T-cell (primary cell): ENCODE measurements around the gene SNTN. TPM values are rescaled to one million over a fixed set of nuclear protein-coding genes. Genes with fewer than 3 reads are reported as not detected.

ENCODE experiments used
- ATAC-seq, 4 experiments: fragments of 200-7000 bp in 3 of 4; fragments of 150-1000 bp in 1 of 4; cut with Tn5 transposase; replicated peaks in 1 of 4; 1 replicate in 3 of 4; 2 replicates in 1 of 4; pipeline ENCODE4 v1.10.0; 2021; ENCODE audit warnings: moderate library complexity in 3 of 4, mild to moderate bottlenecking in 2 of 4, moderate number of reproducible peaks in 1 of 4
- CTCF ChIA-PET, 2 donors: fragments of 300-600 bp; sonication (Branson Sonifier 250); formaldehyde crosslinking; loops; one replicate each; lab custom pipeline; 2022; ENCODE audit warnings: antibody characterized with exemption in 2 of 2; lab: Charles Lee
- POLR2A ChIA-PET, 2 donors: fragments of 300-600 bp; sonication (Branson Sonifier 250); formaldehyde crosslinking; loops; one replicate each; lab custom pipeline; 2022; ENCODE audit warnings: antibody characterized with exemption in 2 of 2; lab: Charles Lee
- DNase-seq, 35 experiments: peaks; one replicate each; pipeline versions ENCODE4 v3.0.0 to v3.0.0-alpha.2; 2013 to 2023
- H3K27ac ChIP-seq: one replicate; pipeline ENCODE4 v1.5.1; 2013; ENCODE audit warnings: low read length
- H3K27me3 ChIP-seq, 2 experiments: replicated peaks in 1 of 2; 1 replicate in 1 of 2; 2 replicates in 1 of 2; pipeline versions ENCODE4 v1.6.1 to v1.7.0; 2013; ENCODE audit warnings: low read length in 1 of 2, mixed read lengths in 1 of 2; ENCODE audit not compliant: control insufficient read depth in 2 of 2, insufficient read depth in 2 of 2; ENCODE audit errors: extremely low read depth in 1 of 2
- H3K36me3 ChIP-seq, 2 donors: 1 replicate in 1 of 2; 2 replicates in 1 of 2; pipeline versions ENCODE4 v1.6.1 to v1.7.0; 2013; ENCODE audit warnings: low read length in 1 of 2; ENCODE audit not compliant: control insufficient read depth in 2 of 2, insufficient read depth in 1 of 2; ENCODE audit errors: extremely low read depth in 1 of 2
- H3K4me1 ChIP-seq, 2 experiments: 1 replicate in 1 of 2; 2 replicates in 1 of 2; pipeline versions ENCODE4 v1.6.1 to v1.7.0; 2013; ENCODE audit warnings: low read length in 2 of 2, mixed read lengths in 1 of 2; ENCODE audit not compliant: insufficient read depth in 2 of 2, control insufficient read depth in 1 of 2; ENCODE audit errors: extremely low read depth in 1 of 2
- H3K4me3 ChIP-seq, 2 donors: 1 replicate in 1 of 2; 2 replicates in 1 of 2; pipeline versions ENCODE4 v1.5.1 to v1.7.0; 2013; ENCODE audit warnings: mild to moderate bottlenecking in 2 of 2, low read length in 1 of 2, moderate library complexity in 1 of 2; ENCODE audit not compliant: control insufficient read depth in 1 of 2; ENCODE audit errors: extremely low read depth in 1 of 2
- H3K9me3 ChIP-seq: 2 replicates; pipeline ENCODE4 v1.7.0; 2013
- H3K27ac Mint-ChIP-seq, 2 donors: one replicate each; pipeline ENCODE4 v1.8.0; 2020 to 2021; ENCODE audit warnings: mild to moderate bottlenecking in 2 of 2, mixed read lengths in 2 of 2
- H3K27me3 Mint-ChIP-seq, 2 donors: one replicate each; pipeline ENCODE4 v1.8.0; 2021 to 2022; ENCODE audit warnings: mixed read lengths in 2 of 2
- H3K36me3 Mint-ChIP-seq: one replicate; pipeline ENCODE4 v1.8.0; 2021; ENCODE audit warnings: mixed read lengths
- H3K4me1 Mint-ChIP-seq, 3 donors: one replicate each; pipeline ENCODE4 v1.8.0; 2020 to 2022; ENCODE audit warnings: mixed read lengths in 3 of 3, mild to moderate bottlenecking in 1 of 3
- H3K4me3 Mint-ChIP-seq, 3 donors: one replicate each; pipeline ENCODE4 v1.8.0; 2020 to 2022; ENCODE audit warnings: mild to moderate bottlenecking in 3 of 3, mixed read lengths in 3 of 3, moderate library complexity in 3 of 3
- H3K9me3 Mint-ChIP-seq, 3 donors: one replicate each; pipeline ENCODE4 v1.8.0; 2020 to 2022; ENCODE audit warnings: mixed read lengths in 3 of 3
- WGBS: methylation state at CpG from one replicate; pipeline ENCODE4 v1.1.5; 2013; ENCODE audit warnings: missing lambda C conversion rate; ENCODE audit not compliant: insufficient coverage; 5-methylcytosine and 5-hydroxymethylcytosine counted together
- total RNA-seq, 35 experiments: library from RNA in 6 of 35; stranded (reverse) in 6 of 35; fragments of 120-200 nt in 1 of 35; gene quantifications; one replicate each; pipeline versions ENCODE4 v1.2.1 to v1.2.4 and lab custom pipeline; 2013 to 2026

Gene SNTN
- total RNA-seq, 5 donors from 2014 or later (not counting 1 experiment from before 2014, with no cell fraction given), result not detected

- peak in 1 of 4 experiments; percentile 10 for ATAC-seq
- H3K4me3 ChIP-seq, result no peak overlapping the region
- H3K4me1 Mint-ChIP-seq, result no peaks in the 10 kb centered on the region
- no peaks in the 10 kb centered on the region for H3K27me3 ChIP-seq
- H3K36me3 Mint-ChIP-seq, result no peaks in the 10 kb centered on the region
- DNase-seq, result no peak
- no peaks in the 10 kb centered on the region for H3K36me3 ChIP-seq
- peaks cover 3 to 7% of the 10 kb centered on the region in 2 donors for H3K27me3 Mint-ChIP-seq
- CTCF ChIA-PET, result interaction anchor here in 1 of 2 donors (0.6 kb wide), 1 partner anchor 9 kb away, joined by 5 read pairs; no protein-coding TSS in a partner anchor
- H3K27ac Mint-ChIP-seq, result no peak overlapping the region
- no peak overlapping the region for H3K4me3 Mint-ChIP-seq
- H3K4me1 ChIP-seq, result no peaks in the 10 kb centered on the region
- no peak overlapping the region for H3K27ac ChIP-seq
- no peaks in the 10 kb centered on the region for H3K9me3 ChIP-seq
- 83% methylated on average over 1 of the region's 4 CpGs for WGBS
- POLR2A ChIA-PET, result no interaction called here
- H3K9me3 Mint-ChIP-seq, result peaks cover 0 to 7% (median 0%) of the 10 kb centered on the region in 3 donors
Observed at GRCh38 chr3:63617391-63617790, 35.1 kb upstream of the SNTN start.

GRCh38 chr3:63624941-63625560 is 27.4 kb upstream of the SNTN start:
- ATAC-seq (no peak), DNase-seq (no peak)
- H3K9me3 ChIP-seq, result no peaks in the 10 kb centered on the region
- Mint-ChIP-seq H3K36me3 (no peaks in the 10 kb centered on the region), H3K27me3 (peaks cover 2 to 8% of the 10 kb centered on the region in 2 donors), H3K4me1 (no peaks in the 10 kb centered on the region), H3K27ac (no peak overlapping the region), H3K4me3 (no peak overlapping the region), H3K9me3 (peaks cover 0 to 7% (median 0%) of the 10 kb centered on the region in 3 donors)
- H3K36me3 ChIP-seq, result no peaks in the 10 kb centered on the region
- ChIA-PET POLR2A (no interaction called here), CTCF (no interaction called here)
- H3K27me3 ChIP-seq, result no peaks in the 10 kb centered on the region
- no peaks in the 10 kb centered on the region for H3K4me1 ChIP-seq
- H3K27ac ChIP-seq, result no peak overlapping the region
- WGBS, result 44% methylated on average over 6 of the region's 8 CpGs
- no peak overlapping the region for H3K4me3 ChIP-seq

DNA sequence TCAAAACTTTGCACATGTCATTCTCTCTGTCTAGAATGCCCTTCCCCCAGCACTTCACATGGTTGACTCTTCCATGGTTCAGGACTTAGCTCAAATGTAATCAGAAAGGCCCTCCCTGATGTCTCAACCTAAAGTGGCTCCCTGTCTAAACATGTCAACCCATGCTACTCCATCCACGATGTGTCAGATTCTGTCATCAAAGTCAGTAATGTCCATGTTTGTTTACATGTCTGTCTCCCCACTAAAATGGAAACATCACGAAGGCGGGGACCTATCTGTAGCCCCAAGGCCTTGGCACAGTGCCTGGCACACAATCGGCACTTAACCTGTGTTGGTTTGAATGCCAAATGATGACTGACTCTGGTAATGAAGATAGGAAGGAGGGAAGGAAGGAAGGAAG is 20.8 kb upstream of the SNTN start:
- Histone ChIP-seq H3K4me3 (no peak overlapping the region), H3K27ac (no peak overlapping the region), H3K9me3 (no peaks in the 10 kb centered on the region), H3K27me3 (no peaks in the 10 kb centered on the region), H3K4me1 (no peaks in the 10 kb centered on the region), H3K36me3 (no peaks in the 10 kb centered on the region)
- 84% methylated on average over 4 of the region's 4 CpGs for WGBS
- no peak for DNase-seq
- H3K36me3 Mint-ChIP-seq, result no peaks in the 10 kb centered on the region
- CTCF ChIA-PET, result no interaction called here
- H3K9me3 Mint-ChIP-seq, result peaks cover 0 to 10% (median 3%) of the 10 kb centered on the region in 3 donors
- H3K4me1 Mint-ChIP-seq, result no peaks in the 10 kb centered on the region
- peaks cover 0 to 4% of the 10 kb centered on the region in 2 donors for H3K27me3 Mint-ChIP-seq
- no peak overlapping the region for H3K27ac Mint-ChIP-seq
- POLR2A ChIA-PET, result no interaction called here
- no peak overlapping the region for H3K4me3 Mint-ChIP-seq
- no peak for ATAC-seq

GRCh38 chr3:63635186-63635585 is 17.3 kb upstream of the SNTN start:
- H3K27ac Mint-ChIP-seq, result no peak overlapping the region
- Histone ChIP-seq H3K36me3 (no peaks in the 10 kb centered on the region), H3K27ac (no peak overlapping the region), H3K27me3 (no peaks in the 10 kb centered on the region), H3K4me3 (no peak overlapping the region), H3K9me3 (no peaks in the 10 kb centered on the region), H3K4me1 (no peaks in the 10 kb centered on the region)
- ATAC-seq (no peak), DNase-seq (no peak)
- peaks cover 0 to 4% of the 10 kb centered on the region in 2 donors for H3K27me3 Mint-ChIP-seq
- H3K36me3 Mint-ChIP-seq, result no peaks in the 10 kb centered on the region
- H3K9me3 Mint-ChIP-seq, result peaks cover 0 to 7% (median 6%) of the 10 kb centered on the region in 3 donors
- WGBS, result 100% methylated on average over 2 of the region's 3 CpGs
- H3K4me1 Mint-ChIP-seq, result no peaks in the 10 kb centered on the region
- no peak overlapping the region for H3K4me3 Mint-ChIP-seq
- ChIA-PET POLR2A (no interaction called here), CTCF (no interaction called here)

DNA sequence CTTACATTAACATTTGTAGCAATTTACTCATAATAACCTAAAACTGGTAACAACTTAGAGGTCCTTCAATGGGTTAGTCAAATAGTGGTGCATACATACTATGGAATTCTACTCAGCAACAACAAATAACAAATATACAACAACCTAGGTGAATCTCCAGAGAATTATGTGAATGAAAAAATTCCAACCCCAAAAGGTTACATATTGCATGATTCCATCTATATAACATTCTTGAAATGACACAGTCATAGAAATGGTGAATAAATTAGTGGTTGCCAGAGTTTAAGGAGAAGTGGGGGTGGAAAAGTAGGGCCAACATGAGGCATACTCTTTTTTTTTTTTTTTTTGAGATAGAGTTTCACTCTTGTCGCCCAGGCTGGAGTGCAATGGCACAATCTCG is 12.7 kb upstream of the SNTN start:
- CTCF ChIA-PET, result no interaction called here
- Histone ChIP-seq H3K4me1 (no peaks in the 10 kb centered on the region), H3K36me3 (no peaks in the 10 kb centered on the region), H3K27me3 (no peaks in the 10 kb centered on the region), H3K9me3 (no peaks in the 10 kb centered on the region), H3K4me3 (no peak overlapping the region), H3K27ac (no peak overlapping the region)
- H3K27me3 Mint-ChIP-seq, result peaks cover 7% of the 10 kb centered on the region in 2 donors
- POLR2A ChIA-PET, result no interaction called here
- no peak for ATAC-seq
- no peaks in the 10 kb centered on the region for H3K36me3 Mint-ChIP-seq
- no peaks in the 10 kb centered on the region for H3K4me1 Mint-ChIP-seq
- H3K9me3 Mint-ChIP-seq, result peaks cover 0 to 12% (median 4%) of the 10 kb centered on the region in 3 donors
- H3K27ac Mint-ChIP-seq, result no peak overlapping the region
- H3K4me3 Mint-ChIP-seq, result no peak overlapping the region
- DNase-seq, result no peak
- WGBS, result no CpG with 5 or more reads among the region's 2 CpGs

DNA sequence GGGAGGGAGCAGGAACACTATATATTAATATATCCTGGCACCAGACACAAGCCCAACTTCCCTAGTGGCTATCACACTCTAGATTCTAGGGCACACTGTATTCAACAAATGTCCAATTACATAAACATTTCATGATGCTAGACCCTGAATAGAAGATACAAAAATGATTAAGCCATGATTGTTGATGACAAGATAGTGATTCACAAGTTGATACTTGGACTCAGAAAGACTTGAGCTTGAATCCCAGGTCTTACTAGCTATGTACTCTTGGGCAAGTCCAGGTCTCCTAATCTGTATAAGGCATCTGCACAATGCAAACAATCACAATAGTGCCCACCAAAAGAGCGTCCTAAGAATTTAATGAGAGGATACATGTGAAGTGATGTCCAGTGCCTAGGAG is 10.0 kb upstream of the SNTN start:
- no CpG with 5 or more reads among the region's 1 CpG for WGBS
- CTCF ChIA-PET, result no interaction called here

More for the DNA sequence above, 10.0 kb upstream of the SNTN start:
- peaks cover 10 to 11% of the 10 kb centered on the region in 2 donors for H3K27me3 Mint-ChIP-seq
- H3K27ac ChIP-seq, result no peak overlapping the region
- no peaks in the 10 kb centered on the region for H3K36me3 Mint-ChIP-seq
- POLR2A ChIA-PET, result no interaction called here
- H3K9me3 ChIP-seq, result no peaks in the 10 kb centered on the region
- H3K9me3 Mint-ChIP-seq, result peaks cover 0 to 9% (median 6%) of the 10 kb centered on the region in 3 donors
- H3K36me3 ChIP-seq, result no peaks in the 10 kb centered on the region
- H3K4me3 ChIP-seq, result no peak overlapping the region
- peaks cover 0 to 3% of the 10 kb centered on the region in 2 experiments for H3K27me3 ChIP-seq
- no peak for DNase-seq
- no peaks in the 10 kb centered on the region for H3K4me1 ChIP-seq
- ATAC-seq, result no peak
- H3K27ac Mint-ChIP-seq, result no peak overlapping the region
- no peaks in the 10 kb centered on the region for H3K4me1 Mint-ChIP-seq
- H3K4me3 Mint-ChIP-seq, result no peak overlapping the region
